ENCODE data around the gene ST6GAL1.

ST6GAL1 gene

DNA sequence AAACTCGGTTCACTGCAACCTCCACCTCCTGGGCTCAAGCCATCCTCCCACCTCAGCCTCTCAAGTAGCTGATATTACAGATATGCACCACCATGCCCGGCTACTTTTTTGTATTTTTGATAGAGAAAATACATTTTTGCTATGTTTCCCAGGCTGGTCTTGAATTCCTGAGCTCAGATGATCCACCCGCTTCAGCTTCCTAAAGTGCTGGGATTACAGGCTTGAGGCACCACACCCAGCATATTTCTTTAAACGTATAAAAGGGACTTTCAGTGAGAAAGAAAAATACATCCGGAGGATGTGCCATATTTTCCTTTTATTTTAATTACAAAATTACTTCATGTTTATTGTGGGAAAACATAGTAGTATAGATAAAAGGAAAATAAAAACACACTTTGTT lies 153.8 kb downstream of the ST6GAL1 start:
- DNase-seq, result no peak

DNA sequence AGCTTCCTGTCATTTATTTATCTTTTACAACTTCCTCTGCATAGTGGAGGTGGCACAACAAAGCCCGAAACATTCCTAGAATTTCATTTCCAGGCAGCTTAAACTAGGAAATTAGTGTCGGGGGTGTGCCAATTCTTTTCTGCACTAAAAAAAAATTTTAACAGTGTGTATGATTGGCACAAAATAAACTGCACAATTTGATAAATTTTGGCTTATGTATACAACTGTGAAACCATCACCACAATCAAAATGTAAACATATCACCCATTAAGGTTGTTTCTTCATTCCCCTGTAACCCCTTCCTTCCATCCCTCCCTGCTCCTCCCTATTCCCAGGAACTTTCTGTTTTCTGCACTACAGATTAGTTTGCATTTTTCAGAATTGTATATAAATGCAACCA lies 154.3 kb downstream of the ST6GAL1 start:
- DNase-seq, result no peak

GRCh38 chr3:187085021-187085666 lies 154.8 kb downstream of the ST6GAL1 start:
- DNase-seq, result no peak

GRCh38 chr3:187085933-187086332 lies 155.6 kb downstream of the ST6GAL1 start:
- no peak for DNase-seq

DNA sequence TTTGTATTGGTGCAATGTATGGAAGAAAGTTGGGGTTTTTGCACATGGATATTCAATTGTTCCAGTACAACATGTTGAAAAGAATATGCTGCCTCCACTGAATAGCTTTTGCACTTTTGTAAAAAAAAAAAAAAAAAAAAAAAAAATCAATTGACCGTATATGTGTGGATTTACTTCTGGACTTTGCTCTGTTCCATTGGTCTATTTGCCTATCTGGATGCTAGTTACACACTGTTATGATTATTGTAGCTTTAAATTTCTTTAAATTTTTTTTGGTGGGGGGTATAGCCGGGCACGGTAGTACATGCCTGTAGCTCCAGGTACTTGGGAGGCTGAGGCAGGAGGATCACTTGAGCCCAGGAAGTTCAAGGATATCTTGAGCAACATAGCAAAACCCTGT lies 156.5 kb downstream of the ST6GAL1 start:
- DNase-seq, result no peak

GRCh38 chr3:187088701-187089100 lies 158.4 kb downstream of the ST6GAL1 start:
- no peak for DNase-seq

GRCh38 chr3:187093320-187093719 lies 163.0 kb downstream of the ST6GAL1 start:
- no peak for DNase-seq

DNA sequence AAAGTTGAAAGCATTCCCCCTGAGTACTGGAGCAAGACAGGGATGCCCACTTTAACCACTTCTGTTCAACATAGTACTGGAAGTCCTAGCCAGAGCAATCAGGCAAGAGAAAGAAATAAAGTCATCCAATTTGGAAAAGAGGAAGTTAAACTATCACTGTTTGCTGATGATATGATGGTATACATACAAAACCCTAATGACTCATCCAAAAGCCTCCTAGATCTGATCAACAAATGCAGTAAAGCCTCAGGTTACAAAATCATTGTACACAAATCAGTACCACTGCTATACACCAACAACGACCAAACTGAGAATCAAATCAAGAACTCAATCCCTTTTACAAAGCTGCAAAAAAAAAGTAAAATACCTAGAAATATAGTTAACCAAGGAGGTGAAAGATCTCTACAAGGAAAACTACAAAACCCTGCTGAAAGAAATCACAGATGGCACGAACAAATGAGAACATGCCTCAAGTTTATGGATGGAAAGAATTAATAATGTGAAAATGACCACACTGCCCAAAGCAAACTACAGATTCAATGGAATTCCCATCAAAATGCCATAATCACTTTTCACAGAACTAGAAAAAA lies 168.7 kb downstream of the ST6GAL1 start:
- no peak for DNase-seq

GRCh38 chr3:187101184-187102072 lies 171.1 kb downstream of the ST6GAL1 start:
- peak; percentile 54 to 68 for DNase-seq

GRCh38 chr3:187102073-187102634 lies 171.8 kb downstream of the ST6GAL1 start:
- DNase-seq, result no peak

DNA sequence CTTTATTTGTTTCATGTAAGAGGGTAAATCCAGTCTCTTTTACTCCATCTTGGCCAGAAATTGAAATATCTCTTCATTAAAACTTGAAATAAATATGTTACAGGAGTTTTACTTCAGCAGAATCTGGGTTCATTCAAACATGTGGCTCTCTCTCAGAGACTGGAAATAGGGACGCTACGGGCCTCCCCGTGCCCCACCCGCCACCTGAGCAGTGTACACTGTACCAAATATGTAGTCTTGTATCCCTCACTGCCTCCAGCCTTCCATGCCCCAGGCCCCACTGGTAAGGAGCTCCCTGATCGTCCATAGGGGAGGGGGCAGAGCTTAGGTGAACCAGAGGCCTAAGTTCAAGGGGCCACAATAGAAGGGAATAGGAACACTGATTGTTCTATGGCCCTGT lies 172.9 kb downstream of the ST6GAL1 start:
- DNase-seq, result no peak

GRCh38 chr3:187104342-187104741 lies 174.0 kb downstream of the ST6GAL1 start:
- no peak for DNase-seq

GRCh38 chr3:187104933-187105332 lies 174.6 kb downstream of the ST6GAL1 start:
- no peak for DNase-seq

DNA sequence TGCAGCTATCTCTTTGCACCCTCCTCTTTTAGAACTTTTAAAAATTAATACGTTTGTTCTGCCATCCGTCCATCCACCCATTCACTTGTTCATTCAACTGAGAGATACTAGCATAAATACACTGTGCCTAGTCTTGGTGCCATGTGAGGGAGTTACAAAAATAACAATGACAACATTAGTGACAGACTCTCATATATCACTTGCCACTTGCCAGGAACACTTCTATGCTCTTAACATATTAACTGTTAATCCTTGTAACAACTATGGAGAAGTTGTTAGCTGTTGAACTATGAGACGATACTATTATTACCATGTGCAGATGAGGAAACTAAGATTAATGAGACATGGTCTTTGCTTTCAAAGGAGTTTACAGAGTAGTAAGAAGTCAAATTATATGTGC lies 175.4 kb downstream of the ST6GAL1 start:
- DNase-seq, result no peak

- no peak for DNase-seq
These were observed 177.7 kb downstream of the ST6GAL1 start for GRCh38 chr3:187107989-187108388.

DNA sequence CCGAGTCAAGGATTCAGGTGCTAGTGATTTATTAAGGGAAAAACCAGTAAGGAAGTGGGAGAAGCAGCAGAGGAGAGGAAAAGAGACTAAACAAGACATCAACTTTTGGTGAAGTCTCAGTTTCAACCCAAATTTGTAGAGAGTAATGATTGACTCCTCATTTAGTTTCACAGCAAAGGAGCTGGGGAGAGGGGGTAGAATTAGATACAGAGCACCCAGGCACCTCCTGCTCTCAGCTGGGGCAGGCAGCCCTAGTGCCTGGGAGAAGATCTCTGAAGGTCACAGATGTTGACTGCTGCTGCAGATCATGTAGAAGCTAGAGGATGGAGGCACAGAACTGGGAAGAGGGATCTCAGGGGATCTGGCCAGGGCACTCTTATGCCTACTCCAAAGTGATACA lies 179.8 kb downstream of the ST6GAL1 start:
- no peak for DNase-seq

- DNase-seq, result peak in 1 of 2 donors; percentile 66
These were observed 182.8 kb downstream of the ST6GAL1 start for GRCh38 chr3:187112934-187113793.

GRCh38 chr3:187114511-187114910 lies 184.2 kb downstream of the ST6GAL1 start:
- DNase-seq, result no peak

DNA sequence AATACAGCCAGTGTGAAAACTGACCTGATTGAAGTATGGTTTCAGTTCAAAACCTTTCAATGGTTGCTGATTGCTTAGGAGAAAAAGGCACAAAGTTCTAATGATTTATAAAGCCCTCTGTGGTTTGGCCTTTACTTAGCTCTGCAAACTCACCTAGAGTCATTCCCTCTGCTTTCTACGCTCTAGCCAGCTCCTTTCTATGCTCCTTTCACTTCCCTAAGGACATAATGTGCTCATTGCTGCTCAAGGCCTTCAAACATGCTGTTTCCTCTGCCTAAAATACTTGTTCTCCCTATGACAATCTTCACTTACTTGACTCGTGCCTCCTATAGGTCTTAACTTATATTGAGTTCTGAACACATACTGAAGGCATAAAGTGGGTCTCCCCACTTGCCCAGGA lies 190.0 kb downstream of the ST6GAL1 start:
- no peak for DNase-seq

GRCh38 chr3:187122261-187122660 lies 191.9 kb downstream of the ST6GAL1 start:
- no peak for DNase-seq

DNA sequence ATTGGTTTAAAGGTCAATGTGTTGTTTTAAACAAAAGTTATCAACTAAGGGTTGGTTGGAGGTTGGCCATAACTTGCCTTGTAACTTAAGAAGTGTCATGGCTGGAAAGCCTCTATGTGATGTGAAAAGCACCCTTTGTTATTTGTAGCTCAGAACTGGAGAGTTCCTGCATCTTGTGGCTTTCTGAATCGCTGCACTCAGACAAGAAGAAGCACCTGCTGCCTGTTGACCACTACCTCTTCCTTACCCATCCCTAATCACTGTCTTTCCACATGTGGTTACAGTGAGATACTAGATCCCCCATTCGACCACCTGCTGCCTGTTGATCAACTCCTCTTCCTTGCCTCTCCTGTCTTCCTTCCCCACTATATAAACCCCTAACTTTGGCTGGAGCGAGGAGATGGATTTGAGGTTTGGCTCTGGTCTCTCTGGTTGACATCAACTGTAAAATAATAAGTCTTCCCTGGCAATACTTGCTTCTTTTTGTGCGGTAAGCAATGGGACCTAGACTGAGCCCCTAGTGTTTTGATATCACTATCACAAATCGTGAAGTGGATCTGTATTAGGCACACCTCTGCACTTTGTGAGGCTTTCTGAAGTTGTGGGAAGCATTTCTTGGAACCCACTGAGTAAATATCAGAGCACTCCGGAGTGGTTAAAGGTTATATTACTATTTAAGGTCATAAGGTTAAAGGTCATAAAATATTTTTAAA lies 195.1 kb downstream of the ST6GAL1 start:
- no peak for DNase-seq
